ENCODE data around the gene XCR1.
"Not testable (repeated sequence)": the region's sequence is repeated elsewhere in the genome, so short reads cannot be mapped to it uniquely, and the experiment has no call there.

The XCR1 gene

GRCh38 chr3:46058981-46059380 is 31.7 kb upstream of the XCR1 start:
- H3K27ac ChIP-seq: no peak overlapping the region
- no peaks in the 10 kb centered on the region for H3K27me3 ChIP-seq (ENCODE audit: control insufficient read depth, insufficient read depth, low read length)
- no peak for TF ChIP-seq CTCF (IDR thresholded peaks at IDR 0.05)
- no peaks in the 10 kb centered on the region for H3K9me3 ChIP-seq (ENCODE audit: control insufficient read depth, low read length)
- H3K9ac ChIP-seq: no peak overlapping the region
- no peaks in the 10 kb centered on the region for H3K79me2 ChIP-seq
- H2AFZ ChIP-seq: no peak overlapping the region
- H3K4me1 ChIP-seq: no peaks in the 10 kb centered on the region
- H3K36me3 ChIP-seq (ENCODE audit: control insufficient read depth, insufficient read depth, low read length): no peaks in the 10 kb centered on the region
- no peak overlapping the region for H3K4me3 ChIP-seq (ENCODE audit: low read depth, low read length)
- no peak overlapping the region for H3K4me2 ChIP-seq (ENCODE audit: low read length)

GRCh38 chr3:46057716-46058115 is 30.4 kb upstream of the XCR1 start:
- Histone ChIP-seq H2AFZ (no peak overlapping the region), H3K9ac (no peak overlapping the region), H3K4me2 (ENCODE audit: low read length) (no peak overlapping the region), H3K27ac (no peak overlapping the region), H3K36me3 (ENCODE audit: control insufficient read depth, insufficient read depth, low read length) (no peaks in the 10 kb centered on the region), H3K27me3 (ENCODE audit: control insufficient read depth, insufficient read depth, low read length) (no peaks in the 10 kb centered on the region), H3K4me3 (ENCODE audit: low read depth, low read length) (no peak overlapping the region), H3K79me2 (no peaks in the 10 kb centered on the region), H3K9me3 (ENCODE audit: control insufficient read depth, low read length) (no peaks in the 10 kb centered on the region), H3K4me1 (no peaks in the 10 kb centered on the region)
- TF ChIP-seq CTCF (IDR thresholded peaks at IDR 0.05): no peak

- Histone ChIP-seq H3K4me3 (ENCODE audit: low read depth, low read length) (no peak overlapping the region), H3K4me2 (ENCODE audit: low read length) (no peak overlapping the region), H3K79me2 (no peaks in the 10 kb centered on the region), H2AFZ (no peak overlapping the region), H3K9me3 (ENCODE audit: control insufficient read depth, low read length) (no peaks in the 10 kb centered on the region), H3K27ac (no peak overlapping the region), H3K27me3 (ENCODE audit: control insufficient read depth, insufficient read depth, low read length) (no peaks in the 10 kb centered on the region), H3K36me3 (ENCODE audit: control insufficient read depth, insufficient read depth, low read length) (no peaks in the 10 kb centered on the region), H3K9ac (no peak overlapping the region), H3K4me1 (no peaks in the 10 kb centered on the region)
- TF ChIP-seq CTCF (IDR thresholded peaks at IDR 0.05): no peak
Observed at GRCh38 chr3:46056686-46057085, 29.4 kb upstream of the XCR1 start.

- H3K79me2 ChIP-seq; H3K9ac ChIP-seq; H3K4me2 ChIP-seq (ENCODE audit: low read length); H3K9me3 ChIP-seq (ENCODE audit: control insufficient read depth, low read length); H3K27ac ChIP-seq; H3K4me1 ChIP-seq; H3K4me3 ChIP-seq (ENCODE audit: low read depth, low read length); H2AFZ ChIP-seq; H3K27me3 ChIP-seq (ENCODE audit: control insufficient read depth, insufficient read depth, low read length); H3K36me3 ChIP-seq (ENCODE audit: control insufficient read depth, insufficient read depth, low read length): not testable (repeated sequence)
Observed at GRCh38 chr3:46053761-46054515, 26.7 kb upstream of the XCR1 start.

- H3K27me3 ChIP-seq (ENCODE audit: control insufficient read depth, insufficient read depth, low read length); H3K4me1 ChIP-seq; H3K4me2 ChIP-seq (ENCODE audit: low read length); H3K9ac ChIP-seq; H3K36me3 ChIP-seq (ENCODE audit: control insufficient read depth, insufficient read depth, low read length); H2AFZ ChIP-seq; H3K79me2 ChIP-seq; H3K4me3 ChIP-seq (ENCODE audit: low read depth, low read length); H3K27ac ChIP-seq; H3K9me3 ChIP-seq (ENCODE audit: control insufficient read depth, low read length): not testable (repeated sequence)
Observed at GRCh38 chr3:46053265-46053664, 26.0 kb upstream of the XCR1 start.

- Histone ChIP-seq H2AFZ (no peak overlapping the region), H3K27ac (no peak overlapping the region), H3K36me3 (ENCODE audit: control insufficient read depth, insufficient read depth, low read length) (no peaks in the 10 kb centered on the region), H3K4me3 (ENCODE audit: low read depth, low read length) (no peak overlapping the region), H3K4me1 (no peaks in the 10 kb centered on the region), H3K27me3 (ENCODE audit: control insufficient read depth, insufficient read depth, low read length) (no peaks in the 10 kb centered on the region), H3K9me3 (ENCODE audit: control insufficient read depth, low read length) (no peaks in the 10 kb centered on the region), H3K9ac (no peak overlapping the region), H3K79me2 (no peaks in the 10 kb centered on the region), H3K4me2 (ENCODE audit: low read length) (no peak overlapping the region)
- no peak for TF ChIP-seq CTCF (IDR thresholded peaks at IDR 0.05)
Observed at GRCh38 chr3:46052531-46052930, 25.2 kb upstream of the XCR1 start.
